T-helper 9 cell (primary cell): ENCODE data around the gene MAGI1.

Source experiments
- DNase-seq: peaks from one replicate; pipeline ENCODE4 v3.0.0-alpha.2; 2020

Gene MAGI1

DNA sequence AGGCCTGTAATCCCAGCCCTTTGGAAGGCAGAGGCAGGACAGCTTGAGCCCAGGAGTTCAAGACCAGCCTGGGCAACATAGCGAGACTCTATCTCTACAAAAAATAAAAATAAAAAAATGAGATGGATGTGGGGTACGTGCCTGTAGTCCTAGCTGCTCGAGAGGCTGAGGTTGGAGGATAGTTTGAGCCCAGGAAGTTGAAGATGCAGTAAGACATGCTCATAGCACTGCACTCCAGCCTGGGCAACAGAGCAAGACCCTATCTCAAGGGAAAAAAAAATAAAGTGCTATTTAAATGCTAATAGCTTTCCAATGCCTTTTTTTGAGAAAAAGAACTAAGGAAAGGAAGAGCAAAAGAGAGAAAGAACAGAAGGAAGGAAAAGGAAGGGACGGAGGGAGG lies 94.5 kb downstream of the MAGI1 start:
- DNase-seq = no peak

- DNase-seq = no peak
These were observed 98.9 kb downstream of the MAGI1 start for GRCh38 chr3:65939801-65940246.

- no peak for DNase-seq
These were observed 99.5 kb downstream of the MAGI1 start for GRCh38 chr3:65939184-65939583.

DNA sequence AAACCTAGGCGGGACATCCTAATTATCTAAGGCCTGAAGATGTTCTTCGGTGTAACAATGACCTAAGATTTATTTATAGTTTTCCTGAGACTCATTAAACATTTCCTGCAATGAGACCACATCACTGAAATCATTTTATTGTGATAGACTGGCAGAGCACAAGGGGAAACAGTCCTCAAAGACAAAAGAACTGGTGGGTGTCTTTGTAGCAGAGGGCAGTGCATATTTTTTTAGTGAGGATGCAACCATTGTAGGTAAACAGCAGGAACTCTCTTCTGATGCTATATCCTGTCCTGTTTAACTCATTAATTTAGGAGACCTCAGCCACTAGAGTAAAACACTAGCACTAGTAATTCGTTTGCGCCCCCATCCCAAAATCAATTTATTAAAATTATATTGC lies 100.0 kb downstream of the MAGI1 start:
- no peak for DNase-seq

DNA sequence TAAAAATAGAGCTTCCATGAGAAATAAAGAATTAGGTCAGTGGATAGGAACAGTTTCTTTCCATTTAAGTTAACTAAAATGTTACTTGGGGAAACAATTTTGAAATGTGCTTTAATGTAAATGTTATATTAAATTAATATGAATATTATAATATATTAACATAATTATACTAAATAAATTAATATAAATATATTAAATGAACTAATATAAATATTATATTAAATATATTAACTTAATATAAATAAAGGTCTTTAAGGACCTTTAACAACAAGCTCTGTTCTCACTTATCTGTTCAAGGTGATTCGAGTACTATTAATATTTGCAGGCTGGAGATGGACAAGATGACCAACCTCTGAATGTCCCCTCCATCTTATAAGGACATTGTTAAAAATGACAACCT lies 100.6 kb downstream of the MAGI1 start:
- DNase-seq = no peak

DNA sequence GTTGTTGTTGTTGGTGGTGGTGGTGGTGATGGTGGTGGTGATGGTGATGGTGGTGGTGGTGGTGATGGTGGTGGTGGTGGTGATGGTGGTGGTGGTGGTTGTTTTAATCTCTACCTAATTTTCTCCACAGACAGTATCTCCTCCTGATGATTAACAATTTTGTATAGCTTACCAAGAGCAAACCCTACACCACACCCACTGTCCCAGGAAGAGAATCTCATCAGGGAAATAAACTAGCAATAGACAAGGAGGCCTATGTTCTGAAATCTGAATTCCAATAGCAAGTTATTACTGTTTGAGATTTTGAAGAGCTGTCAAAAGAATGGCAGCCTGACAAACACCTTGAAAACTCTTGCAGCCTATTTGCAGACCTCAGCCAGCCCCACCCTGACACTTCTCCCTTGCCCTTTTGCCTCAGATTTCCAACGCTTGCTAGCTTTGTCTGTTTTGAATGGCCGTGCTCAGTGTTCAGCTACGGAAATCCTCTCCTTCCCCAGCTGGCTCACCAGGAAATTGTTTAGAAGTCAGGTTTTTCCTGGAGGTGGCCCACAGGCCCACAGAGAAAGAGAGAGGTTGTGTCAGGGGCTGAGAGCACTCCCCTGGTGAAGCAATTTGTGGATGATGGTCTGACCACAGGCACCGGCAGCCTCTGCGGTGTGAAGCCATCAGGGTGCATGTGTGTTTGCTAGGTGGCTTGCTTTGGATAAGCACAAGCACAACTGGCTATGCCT lies 101.6 kb downstream of the MAGI1 start:
- DNase-seq = no peak

DNA sequence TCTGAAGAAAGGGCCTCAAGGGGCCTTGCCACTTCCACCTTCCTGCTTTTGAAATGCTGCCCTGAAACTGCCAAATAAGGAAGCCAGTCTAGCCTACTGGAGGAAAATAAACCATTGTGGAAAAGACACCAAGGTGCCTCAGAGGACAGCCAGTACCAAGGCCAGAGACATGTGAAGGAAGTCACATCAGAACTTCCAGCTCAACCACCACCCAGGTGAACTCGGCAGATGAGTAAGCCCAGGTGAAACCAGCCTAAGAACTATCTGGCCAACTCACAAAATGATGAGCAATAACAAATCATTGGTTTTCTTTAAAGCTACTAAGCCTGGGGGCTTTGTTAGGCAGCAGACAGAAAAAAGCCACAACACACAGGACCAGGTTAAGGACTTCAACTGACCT lies 103.0 kb downstream of the MAGI1 start:
- no peak for DNase-seq

DNA sequence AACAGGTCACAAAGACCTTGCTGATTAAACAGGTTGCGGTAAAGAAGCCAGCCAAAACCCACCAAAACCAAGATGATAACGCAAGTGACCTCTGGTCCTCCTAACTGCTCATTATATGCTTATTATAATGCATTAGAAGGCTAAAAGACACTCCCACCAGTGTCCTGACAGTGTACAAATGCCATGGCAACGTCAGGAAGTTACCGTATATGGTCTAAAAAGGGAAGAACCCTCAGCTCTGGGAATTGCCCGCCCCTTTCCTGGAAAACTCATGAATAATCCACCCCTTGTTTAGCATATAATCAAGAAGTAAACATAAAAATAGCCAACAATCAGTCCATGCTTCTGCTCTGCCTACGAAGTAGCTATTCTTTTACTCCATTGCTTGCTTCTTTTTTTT lies 108.1 kb downstream of the MAGI1 start:
- DNase-seq = no peak

DNA sequence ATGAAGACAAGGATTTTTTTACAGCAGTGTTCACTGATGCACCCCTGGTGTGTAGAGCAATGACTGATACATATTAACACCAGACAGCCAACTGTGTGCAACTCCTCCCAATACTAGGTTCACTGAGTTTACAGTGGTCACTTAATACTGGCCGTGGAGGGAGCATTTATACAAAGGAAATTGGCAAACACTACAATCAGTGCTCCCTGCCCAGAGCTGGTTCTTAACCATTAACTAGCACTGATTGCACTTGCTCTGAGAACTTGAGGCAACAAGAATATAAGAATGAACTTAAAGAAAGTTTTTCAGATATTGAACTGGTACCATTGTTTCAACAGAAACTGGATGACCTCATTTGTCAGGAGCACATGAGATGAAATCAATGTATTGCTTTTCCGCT lies 110.6 kb downstream of the MAGI1 start:
- no peak for DNase-seq

DNA sequence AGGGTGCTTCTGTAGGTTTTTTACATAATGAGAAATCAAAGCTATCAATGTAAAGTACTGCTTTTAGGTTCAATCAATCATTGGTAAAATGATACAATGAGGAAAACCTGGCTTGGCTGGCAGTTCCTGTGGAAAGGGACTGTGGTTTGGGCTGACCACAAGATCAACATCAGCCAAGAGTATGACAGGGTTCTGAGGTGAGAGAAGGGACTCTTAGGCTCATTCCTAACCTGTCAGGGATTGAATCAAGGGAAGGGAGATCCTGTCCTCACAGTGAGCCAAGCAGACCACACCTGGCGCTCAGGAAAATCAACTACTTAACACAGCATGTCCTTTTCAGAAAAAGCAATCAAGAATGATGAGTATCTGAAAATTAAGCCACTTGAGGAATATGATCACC lies 111.1 kb downstream of the MAGI1 start:
- DNase-seq = no peak

DNA sequence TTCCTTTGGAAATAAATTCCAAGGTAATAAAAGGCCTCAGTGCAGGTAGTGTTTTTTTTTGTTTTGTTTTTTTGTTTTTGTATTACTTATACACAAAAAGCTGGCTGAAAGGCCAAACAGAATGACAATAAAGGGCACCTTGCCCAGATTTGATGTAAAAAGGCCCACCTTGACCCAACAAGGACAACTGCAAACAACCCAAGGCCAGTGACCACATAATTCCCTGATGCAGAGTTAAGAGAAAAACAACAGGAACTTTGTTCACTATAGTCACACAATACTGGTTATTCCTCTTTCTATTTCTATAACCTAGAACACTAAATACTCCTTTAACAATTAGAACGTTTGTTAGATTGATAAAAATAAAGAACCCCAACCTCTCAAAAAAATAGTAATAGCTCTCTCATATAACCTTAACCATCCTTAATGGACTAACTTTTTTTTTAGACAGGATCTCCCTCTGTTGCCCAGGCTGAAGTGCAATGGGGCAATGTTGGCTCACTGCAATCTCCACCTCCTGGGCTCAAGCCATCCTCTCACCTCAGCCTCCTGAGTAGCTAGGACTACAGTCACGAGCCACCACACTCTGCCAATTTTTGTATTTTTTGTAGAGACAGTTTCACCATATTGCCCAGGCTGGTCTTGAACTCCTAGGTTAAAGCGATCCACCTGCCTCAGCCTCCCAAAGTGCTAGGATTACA lies 113.3 kb downstream of the MAGI1 start:
- no peak for DNase-seq

GRCh38 chr3:65924762-65925161 lies 114.0 kb downstream of the MAGI1 start:
- no peak for DNase-seq

DNA sequence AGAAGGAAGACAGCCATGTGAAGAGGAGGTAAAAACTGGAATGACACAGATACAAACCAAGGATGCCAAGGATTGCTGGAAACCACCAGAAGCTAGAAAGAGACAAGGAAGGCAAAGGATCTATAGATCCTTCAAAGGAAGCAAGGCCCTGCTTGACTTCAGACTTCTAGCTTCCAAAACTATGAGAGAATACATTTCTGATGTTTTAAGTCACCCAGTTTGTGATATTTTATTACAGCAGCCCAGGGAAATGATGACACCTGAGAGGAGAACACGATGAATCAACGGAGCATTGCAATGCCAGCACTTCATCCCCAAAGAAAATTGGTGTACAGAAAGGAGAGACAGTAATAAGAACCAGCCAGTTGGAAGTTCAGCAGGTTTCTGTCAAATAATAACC lies 116.3 kb downstream of the MAGI1 start:
- no peak for DNase-seq

- DNase-seq = no peak
These were observed 118.9 kb downstream of the MAGI1 start for GRCh38 chr3:65919826-65920225.

- no peak for DNase-seq
These were observed 123.2 kb downstream of the MAGI1 start for GRCh38 chr3:65915477-65915876.

GRCh38 chr3:65914740-65915367 lies 123.9 kb downstream of the MAGI1 start:
- no peak for DNase-seq

DNA sequence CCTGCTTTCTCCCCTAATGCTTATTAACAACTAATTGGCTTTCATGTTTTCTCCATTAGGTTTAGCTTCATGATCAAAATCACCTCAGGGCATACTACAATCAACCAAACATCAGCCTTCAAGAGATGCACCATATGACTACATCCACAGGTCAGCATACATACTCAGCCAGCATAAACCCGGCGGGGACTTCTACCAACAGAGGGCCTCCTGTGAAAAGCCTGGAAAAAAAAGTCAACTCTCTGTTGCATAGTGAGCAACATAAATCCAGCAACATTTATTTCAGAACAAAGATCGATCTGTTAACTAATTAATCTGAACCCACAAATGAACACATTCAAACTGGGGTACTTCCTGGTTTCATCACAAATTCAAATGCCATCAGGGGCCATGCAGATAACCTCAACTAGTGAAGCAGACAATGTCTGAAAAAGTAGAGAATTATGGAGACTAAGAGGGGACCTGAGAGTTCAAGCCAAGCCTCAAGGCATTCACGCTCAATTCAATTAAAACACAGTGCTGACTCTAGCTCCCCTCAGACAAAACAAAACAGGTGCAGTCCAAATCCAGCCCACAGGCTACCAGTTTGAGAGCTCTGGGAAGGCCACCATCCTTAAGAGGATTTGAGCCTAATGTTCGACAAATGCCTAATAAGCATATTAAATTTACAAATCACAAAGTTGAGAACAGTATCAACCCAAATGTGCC lies 124.5 kb downstream of the MAGI1 start:
- no peak for DNase-seq

DNA sequence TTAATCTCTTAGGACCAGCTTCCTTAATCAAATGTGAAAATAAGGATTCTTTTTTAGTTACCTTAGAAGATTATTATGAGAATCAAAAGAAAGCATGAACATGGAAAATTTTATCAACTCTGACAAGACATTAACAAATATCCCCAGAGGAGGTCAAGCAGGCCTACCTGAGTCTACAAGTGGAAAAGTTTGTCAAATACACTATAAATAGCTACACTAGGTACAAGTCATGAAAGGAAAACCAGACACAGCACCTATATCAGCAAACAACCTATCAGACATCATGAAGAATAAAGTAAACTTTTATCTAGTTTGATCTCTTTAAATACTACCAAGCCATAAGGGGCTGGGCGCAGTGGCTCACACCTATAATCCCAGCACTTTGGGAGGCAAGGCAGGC lies 126.1 kb downstream of the MAGI1 start:
- no peak for DNase-seq

DNA sequence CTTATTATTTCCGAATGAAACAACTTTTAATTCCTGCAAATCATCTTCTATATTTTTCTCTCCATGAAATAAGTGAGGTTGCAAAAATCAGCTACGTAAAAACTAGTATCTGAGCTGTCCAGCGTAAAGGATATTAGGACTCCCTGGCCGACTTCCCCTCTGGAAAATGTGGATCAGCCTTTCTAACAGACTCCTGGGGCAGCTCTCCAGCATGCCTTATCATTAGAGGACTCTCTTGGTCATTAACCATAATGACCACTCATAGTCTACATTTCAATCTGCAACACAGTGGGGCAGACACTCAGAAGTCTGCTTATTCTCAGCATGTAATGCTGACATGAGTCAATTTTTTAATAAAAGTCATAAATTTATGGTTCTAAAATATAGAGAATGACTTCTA lies 130.1 kb downstream of the MAGI1 start:
- DNase-seq = no peak

DNA sequence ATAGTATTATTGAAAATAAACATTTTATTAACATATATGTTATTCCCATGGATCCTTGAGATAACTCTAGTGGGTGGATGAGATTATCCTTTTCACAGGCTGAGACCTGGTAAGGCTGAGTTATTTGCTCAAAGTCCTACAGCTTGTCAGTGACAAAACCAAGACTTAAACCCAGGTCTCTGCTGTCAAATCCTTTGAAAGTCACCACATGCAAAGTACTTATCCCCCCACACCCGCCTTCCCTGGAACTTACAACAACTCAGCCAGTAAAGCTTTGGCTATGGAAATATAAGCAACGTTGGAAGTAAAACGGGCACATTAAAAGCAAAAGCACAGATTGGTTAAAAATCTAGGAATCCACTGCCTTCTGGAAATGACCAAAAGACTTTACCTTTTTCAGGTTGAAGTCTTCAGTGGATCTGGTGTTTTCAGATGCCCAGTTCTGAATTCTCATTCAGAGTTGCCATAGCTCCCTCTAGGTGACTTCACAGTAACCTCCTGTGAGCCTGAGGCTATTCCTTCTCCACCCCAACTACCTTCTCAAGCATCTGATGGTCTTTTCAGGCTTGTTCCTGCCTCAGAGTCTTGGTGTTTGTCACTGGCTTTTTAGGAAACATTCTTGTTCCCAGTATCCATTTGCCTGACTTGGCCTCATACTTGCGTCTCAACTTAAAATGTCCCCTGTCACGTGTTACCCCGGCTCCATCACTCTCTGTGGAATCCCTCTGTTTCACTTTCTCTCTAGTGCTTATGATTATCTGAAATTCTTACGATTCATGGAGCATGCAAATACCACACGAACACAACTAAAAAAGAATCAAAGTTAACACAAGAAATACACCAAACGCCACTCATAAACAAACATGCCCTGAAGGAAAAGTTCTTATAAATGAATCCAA lies 131.2 kb downstream of the MAGI1 start:
- DNase-seq = no peak

DNA sequence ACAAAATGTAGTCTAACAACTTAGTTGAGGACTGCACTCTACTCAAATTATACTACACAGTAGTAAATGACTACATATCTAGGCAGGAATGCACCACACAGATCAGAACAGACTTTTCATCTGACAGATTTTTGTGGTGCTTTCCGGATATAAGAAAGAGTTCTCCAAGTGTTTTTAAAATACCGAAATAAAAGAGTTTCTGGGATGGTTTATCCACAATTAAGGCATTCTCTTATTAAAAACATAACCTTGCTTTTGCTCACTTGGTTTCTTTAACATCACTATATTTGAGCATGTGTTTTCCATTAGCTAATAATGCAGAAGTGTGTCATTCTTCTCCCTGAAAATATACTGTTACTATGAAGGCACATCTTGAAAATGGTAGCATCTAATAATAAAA lies 132.9 kb downstream of the MAGI1 start:
- no peak for DNase-seq

DNA sequence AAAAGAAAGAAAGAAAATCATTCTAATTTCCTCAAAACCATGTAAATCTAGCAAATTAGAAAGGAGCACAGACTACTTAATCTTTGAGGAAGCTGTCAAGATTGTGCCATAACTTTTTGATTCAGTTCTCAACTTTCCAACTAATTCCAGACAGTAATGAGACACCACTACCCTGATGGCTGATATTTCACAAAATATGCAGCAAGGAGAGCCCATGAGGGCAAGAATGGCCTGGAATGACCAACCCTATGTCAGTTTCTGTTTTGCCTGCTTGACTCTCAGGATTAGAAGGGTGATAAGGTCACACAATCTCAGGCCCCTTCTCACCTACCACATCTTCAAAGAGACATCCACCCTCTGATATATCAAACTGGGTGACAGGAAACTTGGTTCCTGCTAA lies 134.7 kb downstream of the MAGI1 start:
- no peak for DNase-seq
